ENCODE data around the gene SEMA6B.

Gene SEMA6B

DNA sequence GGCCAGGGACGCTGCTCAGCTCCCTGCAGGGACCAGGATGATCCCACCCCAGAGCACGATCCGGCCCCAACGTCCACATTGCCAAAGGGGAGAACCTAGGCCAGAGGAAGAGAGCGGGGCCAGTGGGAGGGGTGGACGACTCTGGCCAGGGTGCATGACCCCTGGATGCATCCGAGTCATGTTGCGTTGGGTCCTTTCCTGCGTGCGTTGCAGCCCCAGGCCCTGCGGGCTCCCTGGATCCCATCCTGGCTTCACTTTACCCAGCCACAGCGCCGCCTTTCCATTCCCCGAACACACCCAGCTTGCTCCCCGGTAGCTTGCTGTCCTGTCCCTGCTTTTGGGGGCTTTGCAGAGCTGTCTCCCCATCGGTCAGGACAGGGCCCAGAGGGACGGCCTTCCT is 51.7 kb downstream of the SEMA6B start:
- no peak for DNase-seq (ENCODE audit: low read depth in 2 of 2)

DNA sequence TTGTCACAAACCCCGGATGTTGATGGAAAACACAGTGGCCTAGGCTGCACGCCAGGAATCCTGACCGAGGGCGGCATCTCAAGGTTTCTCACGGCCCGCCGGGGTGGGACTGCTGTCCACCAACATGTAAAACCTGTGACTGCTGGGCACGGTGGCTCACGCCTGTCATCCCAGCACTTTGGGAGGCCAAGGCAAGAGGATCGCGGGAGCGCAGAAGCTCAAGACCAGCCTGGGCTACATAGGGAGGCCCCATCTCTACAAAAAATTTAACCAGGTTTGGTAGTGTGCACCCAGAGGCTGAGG is 52.4 kb downstream of the SEMA6B start:
- no peak for DNase-seq (ENCODE audit: low read depth in 2 of 2)

GRCh38 chr19:4506449-4507149 is 52.9 kb downstream of the SEMA6B start:
- no peak for DNase-seq (ENCODE audit: low read depth in 2 of 2)

- no peak for DNase-seq (ENCODE audit: low read depth in 2 of 2)
These were observed 53.7 kb downstream of the SEMA6B start for GRCh38 chr19:4505570-4506448.

- DNase-seq (ENCODE audit: low read depth in 2 of 2), result no peak
These were observed 54.5 kb downstream of the SEMA6B start for GRCh38 chr19:4504891-4505569.

- no peak for DNase-seq (ENCODE audit: low read depth in 2 of 2)
These were observed 55.2 kb downstream of the SEMA6B start for GRCh38 chr19:4504297-4504701.

- no peak for DNase-seq (ENCODE audit: low read depth in 2 of 2)
These were observed 55.7 kb downstream of the SEMA6B start for GRCh38 chr19:4503825-4504170.

- no peak for DNase-seq (ENCODE audit: low read depth in 2 of 2)
These were observed 56.2 kb downstream of the SEMA6B start for GRCh38 chr19:4503132-4503824.

GRCh38 chr19:4502282-4503131 is 57.0 kb downstream of the SEMA6B start:
- DNase-seq (ENCODE audit: low read depth in 2 of 2), result no peak

DNA sequence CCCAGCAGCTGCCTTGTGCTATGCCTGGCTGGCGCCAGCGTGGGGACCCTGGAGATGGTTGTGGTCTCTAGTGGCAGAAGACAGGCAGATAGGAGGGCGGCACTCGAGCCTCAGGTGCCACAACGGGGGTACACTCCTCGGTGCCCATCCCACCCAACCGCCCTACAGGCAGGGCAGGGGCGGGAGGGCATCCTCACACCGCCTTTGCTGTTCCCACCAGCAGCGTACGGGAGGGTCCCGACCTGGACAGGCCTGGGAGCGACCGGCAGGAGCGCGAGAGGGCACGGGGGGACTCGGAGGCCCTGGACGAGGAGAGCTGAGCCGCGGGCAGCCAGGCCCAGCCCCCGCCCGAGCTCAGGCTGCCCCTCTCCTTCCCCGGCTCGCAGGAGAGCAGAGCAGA is 57.8 kb downstream of the SEMA6B start:
- DNase-seq (ENCODE audit: low read depth in 2 of 2), result no peak

GRCh38 chr19:4500841-4501591 is 58.5 kb downstream of the SEMA6B start:
- DNase-seq (ENCODE audit: low read depth in 2 of 2), result no peak

DNA sequence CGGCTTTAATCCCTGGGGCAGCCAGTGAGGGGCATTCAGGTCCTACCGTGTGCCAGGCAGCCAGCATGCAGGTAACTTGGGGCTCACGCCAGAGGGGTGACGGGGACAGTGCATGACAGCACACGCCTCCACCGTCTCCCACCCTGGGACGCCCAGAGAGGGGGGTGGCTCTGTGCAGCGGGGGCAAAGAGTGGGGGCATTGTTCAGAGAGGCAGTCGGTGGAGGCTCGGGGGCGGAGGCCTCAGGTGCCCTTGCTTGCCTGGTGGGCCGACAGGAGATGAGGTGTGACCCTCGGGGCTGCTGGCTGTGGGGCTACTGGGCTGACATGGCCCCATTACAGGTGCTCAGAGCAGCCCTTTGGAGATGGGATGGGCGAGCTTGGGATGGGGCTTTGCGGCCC is 59.6 kb downstream of the SEMA6B start:
- DNase-seq (ENCODE audit: low read depth in 2 of 2), result no peak

- DNase-seq (ENCODE audit: low read depth in 2 of 2), result no peak
These were observed 60.2 kb downstream of the SEMA6B start for GRCh38 chr19:4499318-4499717.

DNA sequence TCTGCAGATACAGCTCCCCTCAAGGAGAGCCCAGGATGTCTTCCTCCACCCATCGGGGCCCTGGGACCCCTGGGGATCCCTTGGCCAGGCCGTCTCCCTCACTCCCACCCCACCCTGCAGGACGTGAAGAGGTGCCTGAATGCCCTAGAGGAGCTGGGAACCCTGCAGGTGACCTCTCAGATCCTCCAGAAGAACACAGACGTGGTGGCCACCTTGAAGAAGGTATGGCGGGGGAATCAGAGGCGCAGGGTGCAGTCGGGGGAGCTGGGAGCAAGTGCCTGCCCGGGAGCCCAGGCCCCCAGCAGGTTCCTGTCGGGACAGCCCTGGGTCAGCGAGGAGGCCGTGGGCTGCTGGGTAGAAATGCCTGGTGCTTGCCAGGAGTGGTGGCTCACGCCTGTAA is 60.8 kb downstream of the SEMA6B start:
- DNase-seq (ENCODE audit: low read depth in 2 of 2), result no peak

GRCh38 chr19:4497770-4498389 is 61.6 kb downstream of the SEMA6B start:
- no peak for DNase-seq (ENCODE audit: low read depth in 2 of 2)

DNA sequence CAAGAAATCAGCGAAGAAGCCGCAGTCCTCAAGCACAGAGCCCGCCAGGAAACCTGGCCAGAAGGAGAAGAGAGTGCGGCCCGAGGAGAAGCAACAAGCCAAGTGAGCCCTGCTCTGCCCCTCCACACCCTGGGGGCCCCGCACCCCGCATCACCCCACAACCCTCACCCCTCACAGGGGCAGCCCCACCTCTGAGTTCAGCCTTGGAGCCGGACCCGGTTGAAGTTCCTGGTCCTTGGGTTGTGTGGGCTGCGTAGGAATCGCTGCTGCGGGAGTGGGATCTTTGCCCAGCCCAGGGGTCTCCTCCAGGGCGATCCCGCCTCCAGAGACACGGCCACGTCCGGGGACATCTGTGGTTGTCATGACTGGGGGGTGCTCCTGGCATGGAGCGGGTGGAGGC is 63.2 kb downstream of the SEMA6B start:
- DNase-seq (ENCODE audit: low read depth in 2 of 2), result no peak

DNA sequence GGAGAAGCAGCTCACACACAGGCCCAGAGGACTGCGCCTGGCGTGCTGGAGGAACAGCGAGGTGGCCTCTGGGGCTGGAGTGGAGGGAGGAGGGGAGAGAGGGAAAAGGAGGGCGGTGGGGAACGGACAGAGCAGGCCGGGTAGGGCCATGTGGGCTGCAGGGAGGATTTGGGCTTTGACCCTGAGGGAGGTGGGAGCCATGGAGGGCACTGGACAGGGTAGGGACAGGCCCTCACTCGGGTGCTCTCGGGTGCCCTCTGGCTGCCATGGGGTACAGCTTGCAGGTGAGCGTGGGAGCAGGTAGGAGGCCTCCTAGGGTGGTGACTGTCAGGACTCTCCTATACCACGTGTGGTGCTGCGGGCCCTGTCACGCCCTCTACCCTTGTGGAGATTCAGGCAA is 64.0 kb downstream of the SEMA6B start:
- DNase-seq (ENCODE audit: low read depth in 2 of 2), result no peak

- no peak for DNase-seq (ENCODE audit: low read depth in 2 of 2)
These were observed 64.8 kb downstream of the SEMA6B start for GRCh38 chr19:4494691-4495064.

GRCh38 chr19:4493929-4494690 is 65.4 kb downstream of the SEMA6B start:
- DNase-seq (ENCODE audit: low read depth in 2 of 2), result no peak
